ENCODE measurements around the gene TBCK. TPM values are rescaled to one million over a fixed set of nuclear protein-coding genes. Genes with fewer than 3 reads are reported as not detected.

Gene TBCK
- total and polyA plus RNA-seq, 2 donors (not counting 3 experiments of a cell fraction or from before 2014, with no cell fraction given) = 18.2 to 38.6 TPM

DNA sequence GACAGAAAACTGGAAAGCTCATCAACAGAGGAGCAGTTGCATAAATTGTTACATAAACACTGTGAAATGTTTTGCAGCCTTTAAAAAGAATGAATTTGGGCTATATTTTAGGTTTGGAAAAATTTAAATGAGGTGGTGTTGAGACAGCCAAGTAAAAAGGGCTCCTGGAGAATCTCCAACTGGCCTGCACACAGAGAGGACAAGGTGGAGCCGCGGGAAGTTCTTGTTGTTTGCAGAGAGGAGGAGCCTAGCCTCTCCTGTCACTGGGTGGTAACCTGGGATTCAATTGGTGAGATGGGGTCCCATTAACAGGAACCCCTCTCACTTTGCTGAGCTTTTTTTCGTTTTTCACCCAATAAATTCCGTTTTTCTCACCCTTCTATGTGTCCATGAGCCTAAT is 39.2 kb upstream of the TBCK start:
- FAIRE-seq = no peak
- Histone ChIP-seq H3K4me3 (replicated peaks in 1 of 3; ENCODE audit: insufficient read depth in 1 of 3, low read depth in 1 of 3, low read length in 3 of 3) (no peak overlapping the region), H3K27ac (ENCODE audit: insufficient read depth, low read depth, low read length) (no peak overlapping the region), H3K9ac (replicated peaks; ENCODE audit: extremely low read depth, insufficient read depth, low read length) (no peak overlapping the region), H3K36me3 (ENCODE audit: control insufficient read depth in 2 of 2, extremely low read depth in 1 of 2, insufficient read depth in 2 of 2, low read length in 2 of 2) (no peaks in the 10 kb centered on the region), H3K9me3 (replicated peaks; ENCODE audit: control insufficient read depth, insufficient read depth, low read length) (no peaks in the 10 kb centered on the region), H2AFZ (ENCODE audit: low read depth, low read length) (no peak overlapping the region), H3K27me3 (ENCODE audit: control insufficient read depth in 2 of 2, insufficient read depth in 2 of 2, low read length in 2 of 2) (no peaks in the 10 kb centered on the region), H4K20me1 (replicated peaks; ENCODE audit: control insufficient read depth, extremely low read depth, insufficient read depth, low read length) (no peaks in the 10 kb centered on the region), H3K79me2 (ENCODE audit: control insufficient read depth, insufficient read depth, low read length) (no peaks in the 10 kb centered on the region), H3K4me1 (ENCODE audit: control insufficient read depth, extremely low read depth, insufficient read depth, low read length) (no peaks in the 10 kb centered on the region), H3K9me1 (replicated peaks; ENCODE audit: control insufficient read depth, extremely low read depth, insufficient read depth, low read length) (no peaks in the 10 kb centered on the region), H3K4me2 (ENCODE audit: insufficient read depth, low read length) (no peak overlapping the region)
- BruUV-seq (replicated peaks) = no TSS peak
- intact Hi-C loops (cut with micrococcal nuclease) = no loop called here
- no peak for DNase-seq (ENCODE audit: low read depth, low spot score)
- ChIA-PET POLR2A (no interaction called here), CTCF (interaction anchor here (3.7 kb wide), 1 partner anchor 9 kb away, joined by 12 read pairs; no protein-coding TSS in a partner anchor)
- no peak for TF ChIP-seq JUN (IDR thresholded peaks at IDR 0.05; ENCODE audit: borderline replicate concordance, insufficient read depth, insufficient read length, low read depth)
- dilution Hi-C loops (cut with MboI; ENCODE audit: extremely low pct_ligation_motif_present, low sequenced_read_pairs) = no loop called here

DNA sequence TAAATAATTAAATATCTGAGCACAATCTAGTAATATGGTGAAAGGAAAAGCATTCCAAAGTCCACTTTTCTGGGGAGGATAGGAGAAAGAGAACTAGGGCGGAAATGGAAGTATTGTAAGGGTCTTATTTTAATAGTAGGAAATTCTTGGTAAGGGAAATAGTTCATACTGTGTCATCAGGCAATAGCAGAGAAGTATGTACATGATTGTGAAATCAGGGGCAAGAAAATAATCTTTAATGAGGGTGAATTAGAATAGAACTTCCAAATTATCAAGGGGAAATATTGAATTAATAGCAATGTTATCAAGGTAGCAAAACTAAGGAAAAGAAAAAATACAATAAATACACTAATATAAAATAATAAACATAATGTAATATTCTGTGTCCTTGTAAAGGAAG is 37.8 kb upstream of the TBCK start:
- H3K4me2 ChIP-seq (ENCODE audit: insufficient read depth, low read length) = no peak overlapping the region
- no peaks in the 10 kb centered on the region for H3K79me2 ChIP-seq (ENCODE audit: control insufficient read depth, insufficient read depth, low read length)
- no peak overlapping the region for H2AFZ ChIP-seq (ENCODE audit: low read depth, low read length)
- no peaks in the 10 kb centered on the region for H3K27me3 ChIP-seq (ENCODE audit: control insufficient read depth in 2 of 2, insufficient read depth in 2 of 2, low read length in 2 of 2)
- H3K9me1 ChIP-seq (replicated peaks; ENCODE audit: control insufficient read depth, extremely low read depth, insufficient read depth, low read length) = no peaks in the 10 kb centered on the region
- H4K20me1 ChIP-seq (replicated peaks; ENCODE audit: control insufficient read depth, extremely low read depth, insufficient read depth, low read length) = no peaks in the 10 kb centered on the region
- H3K9ac ChIP-seq (replicated peaks; ENCODE audit: extremely low read depth, insufficient read depth, low read length) = no peak overlapping the region
- intact Hi-C loops (cut with micrococcal nuclease) (no loop called here), dilution Hi-C loops (cut with MboI; ENCODE audit: extremely low pct_ligation_motif_present, low sequenced_read_pairs) (no loop called here)
- H3K27ac ChIP-seq (ENCODE audit: insufficient read depth, low read depth, low read length) = no peak overlapping the region
- BruUV-seq (replicated peaks) = no TSS peak
- H3K9me3 ChIP-seq (replicated peaks; ENCODE audit: control insufficient read depth, insufficient read depth, low read length) = no peaks in the 10 kb centered on the region
- ChIA-PET POLR2A (no interaction called here), CTCF (interaction anchor here (0.8 to 3.7 kb wide), 3 partner anchors 11 to 25 kb away, joined by 3 to 12 read pairs (median 7); no protein-coding TSS in a partner anchor)
- FAIRE-seq (no peak), DNase-seq (ENCODE audit: low read depth, low spot score) (no peak)
- TF ChIP-seq, protein P1, sequence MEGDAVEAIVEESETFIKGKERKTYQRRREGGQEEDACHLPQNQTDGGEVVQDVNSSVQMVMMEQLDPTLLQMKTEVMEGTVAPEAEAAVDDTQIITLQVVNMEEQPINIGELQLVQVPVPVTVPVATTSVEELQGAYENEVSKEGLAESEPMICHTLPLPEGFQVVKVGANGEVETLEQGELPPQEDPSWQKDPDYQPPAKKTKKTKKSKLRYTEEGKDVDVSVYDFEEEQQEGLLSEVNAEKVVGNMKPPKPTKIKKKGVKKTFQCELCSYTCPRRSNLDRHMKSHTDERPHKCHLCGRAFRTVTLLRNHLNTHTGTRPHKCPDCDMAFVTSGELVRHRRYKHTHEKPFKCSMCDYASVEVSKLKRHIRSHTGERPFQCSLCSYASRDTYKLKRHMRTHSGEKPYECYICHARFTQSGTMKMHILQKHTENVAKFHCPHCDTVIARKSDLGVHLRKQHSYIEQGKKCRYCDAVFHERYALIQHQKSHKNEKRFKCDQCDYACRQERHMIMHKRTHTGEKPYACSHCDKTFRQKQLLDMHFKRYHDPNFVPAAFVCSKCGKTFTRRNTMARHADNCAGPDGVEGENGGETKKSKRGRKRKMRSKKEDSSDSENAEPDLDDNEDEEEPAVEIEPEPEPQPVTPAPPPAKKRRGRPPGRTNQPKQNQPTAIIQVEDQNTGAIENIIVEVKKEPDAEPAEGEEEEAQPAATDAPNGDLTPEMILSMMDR (IDR thresholded peaks at IDR 0.05; ENCODE audit: extremely low read depth in 1 of 2, insufficient read depth in 1 of 2, low read depth in 1 of 2, low read length in 2 of 2) = no peak
- TF ChIP-seq, protein P2, sequence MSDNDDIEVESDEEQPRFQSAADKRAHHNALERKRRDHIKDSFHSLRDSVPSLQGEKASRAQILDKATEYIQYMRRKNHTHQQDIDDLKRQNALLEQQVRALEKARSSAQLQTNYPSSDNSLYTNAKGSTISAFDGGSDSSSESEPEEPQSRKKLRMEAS (IDR thresholded peaks at IDR 0.05; ENCODE audit: insufficient read depth, insufficient read length) = no peak
- TF ChIP-seq JUN (IDR thresholded peaks at IDR 0.05; ENCODE audit: borderline replicate concordance, insufficient read depth, insufficient read length, low read depth) (no peak), FOS (IDR thresholded peaks at IDR 0.05; ENCODE audit: borderline replicate concordance, insufficient read depth, low read length) (no peak), MYC (IDR thresholded peaks at IDR 0.05; ENCODE audit: low read depth, low read length) (no peak), POLR2AphosphoS5 (IDR thresholded peaks at IDR 0.05; ENCODE audit: insufficient read depth, low read depth, low read length) (no peak), POLR2A (IDR thresholded peaks at IDR 0.05; ENCODE audit: low read depth, low read length) (no peak), GATA2 (IDR thresholded peaks at IDR 0.05; ENCODE audit: insufficient read depth, insufficient read length, low read depth, low read length) (no peak), EZH2 (IDR thresholded peaks at IDR 0.05; ENCODE audit: borderline replicate concordance, low read depth, low read length, severe bottlenecking) (no peak)
- no peaks in the 10 kb centered on the region for H3K4me1 ChIP-seq (ENCODE audit: control insufficient read depth, extremely low read depth, insufficient read depth, low read length)
- H3K36me3 ChIP-seq (ENCODE audit: control insufficient read depth in 2 of 2, extremely low read depth in 1 of 2, insufficient read depth in 2 of 2, low read length in 2 of 2) = no peaks in the 10 kb centered on the region
- H3K4me3 ChIP-seq (replicated peaks in 1 of 3; ENCODE audit: insufficient read depth in 1 of 3, low read depth in 1 of 3, low read length in 3 of 3) = no peak overlapping the region
